Esophagus muscularis mucosa (tissue), 3 donors: ENCODE measurements around the gene LAMP2.

Experiments
- POLR2A ChIP-seq: fragments of 450-650 bp; IDR thresholded peaks from one replicate; pipeline ENCODE4 v1.6.1; 2017; ENCODE audit warnings: antibody characterized with exemption, moderate library complexity, mild to moderate bottlenecking, low read depth
- POLR2AphosphoS5 ChIP-seq, 2 donors: sonication (generic); formaldehyde crosslinking; IDR thresholded peaks; one replicate each; pipeline ENCODE4 v1.6.1; 2017; ENCODE audit warnings: antibody characterized with exemption in 2 of 2
- TF ChIP-seq, protein P1 (sequence below), 3 experiments: fragments of 200-600 bp in 2 of 3; fragments of 450-650 bp in 1 of 3; sonication (generic) in 2 of 3; IDR thresholded peaks; one replicate each; pipeline ENCODE4 v1.5.1; 2017 to 2019; ENCODE audit warnings: antibody characterized with exemption in 3 of 3, mild to moderate bottlenecking in 2 of 3, moderate library complexity in 1 of 3

DNA sequence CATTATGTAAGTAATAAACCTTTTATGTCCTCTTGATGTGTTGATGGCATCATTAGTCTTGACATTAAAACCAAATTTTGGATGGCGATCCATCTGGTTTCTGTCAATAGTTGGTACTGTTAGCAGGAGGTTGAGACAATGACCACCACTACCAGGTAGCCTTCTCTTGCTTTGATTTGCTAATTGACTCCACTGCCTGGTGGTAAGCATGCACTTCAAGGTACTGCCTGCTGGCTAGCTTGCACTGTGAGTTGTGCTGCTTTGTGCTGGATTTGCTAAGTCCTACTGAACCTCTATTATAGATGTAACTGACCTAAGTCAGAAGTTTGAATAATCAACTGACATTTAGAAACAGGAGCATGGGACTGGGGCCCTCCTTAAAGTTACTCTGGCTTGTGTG is 60.9 kb downstream of the LAMP2 start:
- TF ChIP-seq, protein P1, sequence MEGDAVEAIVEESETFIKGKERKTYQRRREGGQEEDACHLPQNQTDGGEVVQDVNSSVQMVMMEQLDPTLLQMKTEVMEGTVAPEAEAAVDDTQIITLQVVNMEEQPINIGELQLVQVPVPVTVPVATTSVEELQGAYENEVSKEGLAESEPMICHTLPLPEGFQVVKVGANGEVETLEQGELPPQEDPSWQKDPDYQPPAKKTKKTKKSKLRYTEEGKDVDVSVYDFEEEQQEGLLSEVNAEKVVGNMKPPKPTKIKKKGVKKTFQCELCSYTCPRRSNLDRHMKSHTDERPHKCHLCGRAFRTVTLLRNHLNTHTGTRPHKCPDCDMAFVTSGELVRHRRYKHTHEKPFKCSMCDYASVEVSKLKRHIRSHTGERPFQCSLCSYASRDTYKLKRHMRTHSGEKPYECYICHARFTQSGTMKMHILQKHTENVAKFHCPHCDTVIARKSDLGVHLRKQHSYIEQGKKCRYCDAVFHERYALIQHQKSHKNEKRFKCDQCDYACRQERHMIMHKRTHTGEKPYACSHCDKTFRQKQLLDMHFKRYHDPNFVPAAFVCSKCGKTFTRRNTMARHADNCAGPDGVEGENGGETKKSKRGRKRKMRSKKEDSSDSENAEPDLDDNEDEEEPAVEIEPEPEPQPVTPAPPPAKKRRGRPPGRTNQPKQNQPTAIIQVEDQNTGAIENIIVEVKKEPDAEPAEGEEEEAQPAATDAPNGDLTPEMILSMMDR (IDR thresholded peaks at IDR 0.05) = no peak
- TF ChIP-seq POLR2AphosphoS5 (IDR thresholded peaks at IDR 0.05) (no peak), POLR2A (no peak)
